ENCODE results near the gene CCL1. TPM values are rescaled to one million over a fixed set of nuclear protein-coding genes. Genes with fewer than 3 reads are reported as not detected.

The CCL1 gene
- total RNA-seq, 1 donor from 2014 or later, result not detected

- DNase-seq (ENCODE audit: low read depth), result no peak
Observed at GRCh38 chr17:34383216-34383615, 20.2 kb upstream of the CCL1 start.

GRCh38 chr17:34382621-34383124, 19.6 kb upstream of the CCL1 start:
- DNase-seq (ENCODE audit: low read depth), result peak; percentile 56

GRCh38 chr17:34379868-34380267, 16.8 kb upstream of the CCL1 start:
- no peak for DNase-seq (ENCODE audit: low read depth)

GRCh38 chr17:34378664-34379101, 15.7 kb upstream of the CCL1 start:
- DNase-seq (ENCODE audit: low read depth), result no peak

GRCh38 chr17:34377078-34377823, 14.2 kb upstream of the CCL1 start:
- no peak for DNase-seq (ENCODE audit: low read depth)

GRCh38 chr17:34375426-34375997, 12.5 kb upstream of the CCL1 start:
- no peak for DNase-seq (ENCODE audit: low read depth)

- DNase-seq (ENCODE audit: low read depth), result no peak
Observed at GRCh38 chr17:34374457-34374856, 11.4 kb upstream of the CCL1 start.

- DNase-seq (ENCODE audit: low read depth), result no peak
Observed at GRCh38 chr17:34371405-34372100, 8.5 kb upstream of the CCL1 start.

- DNase-seq (ENCODE audit: low read depth), result no peak
Observed at GRCh38 chr17:34370997-34371395, 8.0 kb upstream of the CCL1 start.

GRCh38 chr17:34370376-34370996, 7.5 kb upstream of the CCL1 start:
- peak; percentile 11 for DNase-seq (ENCODE audit: low read depth)

- no peak for DNase-seq (ENCODE audit: low read depth)
Observed at GRCh38 chr17:34369571-34369970, 6.5 kb upstream of the CCL1 start.

GRCh38 chr17:34368946-34369500, 6.0 kb upstream of the CCL1 start:
- DNase-seq (ENCODE audit: low read depth), result no peak

GRCh38 chr17:34368196-34368945, 5.3 kb upstream of the CCL1 start:
- DNase-seq (ENCODE audit: low read depth), result no peak

- DNase-seq (ENCODE audit: low read depth), result no peak
Observed at GRCh38 chr17:34367486-34368195, 4.6 kb upstream of the CCL1 start.

- DNase-seq (ENCODE audit: low read depth), result no peak
Observed at GRCh38 chr17:34366529-34367107, 3.6 kb upstream of the CCL1 start.

GRCh38 chr17:34366010-34366409, 3.0 kb upstream of the CCL1 start:
- no peak for DNase-seq (ENCODE audit: low read depth)

GRCh38 chr17:34365340-34365739, 2.3 kb upstream of the CCL1 start:
- DNase-seq (ENCODE audit: low read depth), result no peak

GRCh38 chr17:34364751-34365150, 1.7 kb upstream of the CCL1 start:
- DNase-seq (ENCODE audit: low read depth), result no peak

- DNase-seq (ENCODE audit: low read depth), result peak; percentile 36
Observed at GRCh38 chr17:34361478-34362061, 1.5 kb downstream of the CCL1 start.
